Thoracic aorta (tissue), 2 donors: ENCODE results near the gene XCR1. TPM values are rescaled to one million over a fixed set of nuclear protein-coding genes. Genes with fewer than 3 reads are reported as not detected.

Source experiments
- ATAC-seq: fragments of 150-250 bp; one replicate; pipeline ENCODE4 v1.8.0; 2017; ENCODE audit warnings: low read depth; ENCODE audit not compliant: insufficient number of reproducible peaks, low FRiP score
- DNase-seq: peaks from one replicate; pipeline ENCODE4 v3.0.0-alpha.2; 2020; ENCODE audit warnings: low spot score
- H3K27ac ChIP-seq, 2 donors: fragments of 200-600 bp; sonication (generic); 1 replicate in 1 of 2; 2 replicates in 1 of 2; pipeline ENCODE4 v1.5.1; 2016; ENCODE audit warnings: mild to moderate bottlenecking in 2 of 2, moderate library complexity in 2 of 2
- H3K27me3 ChIP-seq: fragments of 200-600 bp; sonication (generic); replicated peaks from 2 replicates; pipeline ENCODE4 v1.6.0; 2016; ENCODE audit warnings: mild to moderate bottlenecking; ENCODE audit not compliant: insufficient read depth
- H3K36me3 ChIP-seq: fragments of 200-600 bp; sonication (generic); one replicate; pipeline ENCODE4 v1.5.1; 2016
- H3K4me1 ChIP-seq, 2 donors: fragments of 200-600 bp; sonication (generic); 1 replicate in 1 of 2; 2 replicates in 1 of 2; pipeline versions ENCODE4 v1.5.1 to v1.6.0; 2016; ENCODE audit warnings: low read depth in 2 of 2, mild to moderate bottlenecking in 1 of 2; ENCODE audit not compliant: control insufficient read depth in 1 of 2
- H3K4me3 ChIP-seq: fragments of 200-600 bp; sonication (generic); 2 replicates; pipeline ENCODE4 v1.5.1; 2016; ENCODE audit warnings: mild to moderate bottlenecking
- H3K9me3 ChIP-seq: fragments of 200-600 bp; sonication (generic); 2 replicates; pipeline ENCODE4 v1.5.1; 2016
- CTCF ChIP-seq: fragments of 200-600 bp; sonication (generic); IDR thresholded peaks from one replicate; pipeline ENCODE4 v1.5.1; 2019; ENCODE audit warnings: antibody characterized with exemption
- total RNA-seq, 2 donors: library from RNA; depleted of rRNA; stranded (reverse); fragments of >200 nt; gene quantifications; one replicate each; pipeline versions ENCODE4 v1.1.0 to v1.2.3, GENCODE V29; 2016

XCR1 gene
- total RNA-seq, 2 donors from 2014 or later = not detected

- no peaks in the 10 kb centered on the region for H3K9me3 ChIP-seq
- peak overlapping the region; percentile 37 to 68 for H3K27ac ChIP-seq
- peaks cover 24 to 44% of the 10 kb centered on the region in 2 donors for H3K4me1 ChIP-seq
- no peaks in the 10 kb centered on the region for H3K27me3 ChIP-seq
- no peak for TF ChIP-seq CTCF
- no peak for ATAC-seq
- H3K4me3 ChIP-seq = no peak overlapping the region
- DNase-seq = no peak
- H3K36me3 ChIP-seq = no peaks in the 10 kb centered on the region
Measured at GRCh38 chr3:46062679-46063078, 35.4 kb upstream of the XCR1 start.

- no peak for ATAC-seq
- H3K4me1 ChIP-seq = peaks cover 24 to 44% of the 10 kb centered on the region in 2 donors
- no peak overlapping the region for H3K27ac ChIP-seq
- H3K27me3 ChIP-seq = no peaks in the 10 kb centered on the region
- no peak for TF ChIP-seq CTCF
- DNase-seq = no peak
- no peak overlapping the region for H3K4me3 ChIP-seq
- no peaks in the 10 kb centered on the region for H3K36me3 ChIP-seq
- no peaks in the 10 kb centered on the region for H3K9me3 ChIP-seq
Measured at GRCh38 chr3:46061887-46062286, 34.6 kb upstream of the XCR1 start.

- H3K36me3 ChIP-seq = no peaks in the 10 kb centered on the region
- no peak for ATAC-seq
- TF ChIP-seq CTCF = no peak
- H3K27me3 ChIP-seq = no peaks in the 10 kb centered on the region
- DNase-seq = no peak
- H3K4me1 ChIP-seq = peaks cover 24 to 44% of the 10 kb centered on the region in 2 donors
- no peaks in the 10 kb centered on the region for H3K9me3 ChIP-seq
- H3K4me3 ChIP-seq = no peak overlapping the region
- no peak overlapping the region for H3K27ac ChIP-seq
Measured at GRCh38 chr3:46061108-46061720, 33.9 kb upstream of the XCR1 start.

- H3K27me3 ChIP-seq = no peaks in the 10 kb centered on the region
Measured at GRCh38 chr3:46060551-46060950, 33.3 kb upstream of the XCR1 start.

GRCh38 chr3:46059432-46059831 is 32.1 kb upstream of the XCR1 start:
- Histone ChIP-seq H3K4me3 (no peak overlapping the region), H3K27ac (no peak overlapping the region), H3K4me1 (peaks cover 24 to 37% of the 10 kb centered on the region in 2 donors), H3K36me3 (no peaks in the 10 kb centered on the region), H3K9me3 (no peaks in the 10 kb centered on the region), H3K27me3 (no peaks in the 10 kb centered on the region)
- TF ChIP-seq CTCF = no peak
- no peak for ATAC-seq
- no peak for DNase-seq

More at GRCh38 chr3:46060551-46060950, 33.3 kb upstream of the XCR1 start:
- DNase-seq (no peak), ATAC-seq (no peak)
- TF ChIP-seq CTCF = no peak
- Histone ChIP-seq H3K27ac (no peak overlapping the region), H3K4me1 (peaks cover 24 to 40% of the 10 kb centered on the region in 2 donors), H3K9me3 (no peaks in the 10 kb centered on the region), H3K36me3 (no peaks in the 10 kb centered on the region), H3K4me3 (no peak overlapping the region)
